Lower leg skin (tissue), 3 donors: Measurements from ENCODE around the gene ITPRID2.

Experiments used
- CTCF ChIP-seq, 3 donors: fragments of 450-650 bp; IDR thresholded peaks; one replicate each; pipeline ENCODE4 v1.5.1; 2016; ENCODE audit warnings: antibody characterized with exemption in 3 of 3, mild to moderate bottlenecking in 3 of 3, moderate library complexity in 2 of 3
- POLR2A ChIP-seq, 2 donors: fragments of 450-650 bp; IDR thresholded peaks; one replicate each; pipeline ENCODE4 v1.6.1; 2016 to 2017; ENCODE audit warnings: antibody characterized with exemption in 2 of 2, mild to moderate bottlenecking in 1 of 2, moderate library complexity in 1 of 2

GRCh38 chr2:181923121-181923520 lies 31.6 kb downstream of the ITPRID2 start:
- no peak for TF ChIP-seq CTCF (IDR thresholded peaks at IDR 0.05)
- TF ChIP-seq POLR2A (IDR thresholded peaks at IDR 0.05) = no peak
